Adrenal gland (tissue), 5 donors: ENCODE data around the gene SSBP2.

Experiments
- CTCF ChIP-seq, 6 experiments: fragments of 450-650 bp in 4 of 6; fragments of 200-600 bp in 2 of 6; sonication (generic) in 1 of 6; IDR thresholded peaks; 1 replicate in 5 of 6; 2 replicates in 1 of 6; pipeline versions ENCODE4 v1.5.1 to v1.8.0; 2016 to 2021; ENCODE audit warnings: antibody characterized with exemption in 6 of 6, mild to moderate bottlenecking in 2 of 6, moderate library complexity in 1 of 6
- POLR2A ChIP-seq, 2 donors: fragments of 450-650 bp; IDR thresholded peaks; one replicate each; pipeline ENCODE4 v1.6.1; 2017; ENCODE audit warnings: antibody characterized with exemption in 2 of 2, mild to moderate bottlenecking in 2 of 2, moderate library complexity in 1 of 2
- donor health status: DM: no; HTN: no; CAD: no.

- no peak for TF ChIP-seq POLR2A (IDR thresholded peaks at IDR 0.05)
- TF ChIP-seq CTCF (IDR thresholded peaks at IDR 0.05) = no peak
Observed at GRCh38 chr5:81426359-81427030, 324.4 kb downstream of the SSBP2 start.
